ENCODE measurements around the gene TARS1.

DNA sequence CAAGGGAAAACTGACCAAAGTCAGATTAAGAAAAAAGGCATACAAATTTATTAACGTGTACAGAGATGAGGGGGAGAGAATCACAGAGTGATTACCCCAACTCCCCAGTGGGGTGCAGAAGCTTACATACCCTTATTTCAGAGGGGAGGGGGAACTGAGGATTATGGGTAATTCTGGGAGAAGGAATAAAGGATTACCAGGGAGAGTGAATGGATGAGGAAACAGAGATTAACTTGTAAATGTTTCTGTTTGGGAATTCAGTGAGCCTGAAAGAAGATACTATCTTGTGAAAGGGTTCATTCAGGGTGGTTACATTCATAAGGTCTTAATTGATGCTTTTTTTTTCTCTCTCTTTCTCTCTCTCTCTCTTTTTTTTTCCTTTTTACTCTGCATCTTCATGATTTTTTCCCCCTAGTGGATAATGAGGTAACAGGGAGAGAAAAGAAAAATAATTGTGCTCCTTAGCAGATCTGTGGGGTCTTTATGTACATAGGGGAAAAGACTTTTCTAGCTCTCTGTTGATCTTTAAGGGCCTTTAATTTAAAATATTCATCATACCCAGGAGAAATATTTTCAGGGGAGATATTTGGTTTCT lies 49.4 kb downstream of the TARS1 start:
- TF ChIP-seq FOXA1 (IDR thresholded peaks at IDR 0.05) (no peak), LEF1 (IDR thresholded peaks at IDR 0.05; ENCODE audit: borderline replicate concordance) (no peak), FOXM1 (IDR thresholded peaks at IDR 0.05; ENCODE audit: borderline replicate concordance) (no peak), ELF4 (IDR thresholded peaks at IDR 0.05) (no peak), SUZ12 (IDR thresholded peaks at IDR 0.05) (no peak), BHLHE40 (IDR thresholded peaks at IDR 0.05; ENCODE audit: borderline replicate concordance) (no peak), NFRKB (IDR thresholded peaks at IDR 0.05) (no peak), L3MBTL2 (conservative IDR thresholded peaks at IDR 0.05) (no peak), ARNT (IDR thresholded peaks at IDR 0.05) (no peak), TARDBP (IDR thresholded peaks at IDR 0.05) (no peak), SP1 (IDR thresholded peaks at IDR 0.05) (no peak), ZNF384 (IDR thresholded peaks at IDR 0.05) (no peak), CTBP1 (IDR thresholded peaks at IDR 0.05; ENCODE audit: borderline replicate concordance) (no peak)
- TF ChIP-seq, protein P1, sequence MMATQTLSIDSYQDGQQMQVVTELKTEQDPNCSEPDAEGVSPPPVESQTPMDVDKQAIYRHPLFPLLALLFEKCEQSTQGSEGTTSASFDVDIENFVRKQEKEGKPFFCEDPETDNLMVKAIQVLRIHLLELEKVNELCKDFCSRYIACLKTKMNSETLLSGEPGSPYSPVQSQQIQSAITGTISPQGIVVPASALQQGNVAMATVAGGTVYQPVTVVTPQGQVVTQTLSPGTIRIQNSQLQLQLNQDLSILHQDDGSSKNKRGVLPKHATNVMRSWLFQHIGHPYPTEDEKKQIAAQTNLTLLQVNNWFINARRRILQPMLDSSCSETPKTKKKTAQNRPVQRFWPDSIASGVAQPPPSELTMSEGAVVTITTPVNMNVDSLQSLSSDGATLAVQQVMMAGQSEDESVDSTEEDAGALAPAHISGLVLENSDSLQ (IDR thresholded peaks at IDR 0.05) = no peak
